Lower lobe of right lung (tissue), 2 donors: ENCODE data around the gene KPNA3. TPM values are rescaled to one million over a fixed set of nuclear protein-coding genes. Genes with fewer than 3 reads are reported as not detected.

Source experiments
- ATAC-seq, 2 donors: fragments of 200-7000 bp; cut with Tn5 transposase; one replicate each; pipeline ENCODE4 v1.9.1; 2020 to 2022; ENCODE audit warnings: mild to moderate bottlenecking in 2 of 2, moderate library complexity in 2 of 2
- DNase-seq: peaks from one replicate; pipeline ENCODE4 v3.0.0-alpha.2; 2020
- H3K27ac ChIP-seq: fragments of 200-600 bp; one replicate; pipeline ENCODE4 v1.8.0; 2022
- H3K27me3 ChIP-seq: fragments of 200-600 bp; one replicate; pipeline ENCODE4 v1.8.0; 2022; ENCODE audit warnings: low read depth
- H3K36me3 ChIP-seq: fragments of 200-600 bp; one replicate; pipeline ENCODE4 v1.8.0; 2022; ENCODE audit warnings: mild to moderate bottlenecking
- H3K4me1 ChIP-seq: fragments of 200-600 bp; one replicate; pipeline ENCODE4 v1.8.0; 2022
- H3K4me3 ChIP-seq: fragments of 200-600 bp; one replicate; pipeline ENCODE4 v1.8.0; 2022; ENCODE audit warnings: mild to moderate bottlenecking
- H3K9me3 ChIP-seq: fragments of 200-600 bp; one replicate; pipeline ENCODE4 v1.8.0; 2022
- CTCF ChIP-seq: fragments of 200-600 bp; IDR thresholded peaks from one replicate; pipeline ENCODE4 v1.8.0; 2022; ENCODE audit warnings: antibody characterized with exemption, mild to moderate bottlenecking
- intact Hi-C: fragments of 100-400 bp; cut with DNase I; formaldehyde crosslinking; loops from one replicate; pipeline ENCODE4 v1.11.0; 2022
- total RNA-seq: library from RNA; stranded (reverse); fragmentation: NEBNext Ultra II Directional; extraction: Animal tissue kit (Norgen Biotek cat#: 25700); gene quantifications from one replicate; pipeline ENCODE4 v1.2.1, GENCODE V29; 2021
- donor health status: DM: no; HTN: yes; CAD: no; lungs with severe emphysema.

Gene KPNA3
- total RNA-seq, 1 donor from 2014 or later, result 31.9 TPM

- Histone ChIP-seq H3K27ac (no peak overlapping the region), H3K27me3 (no peaks in the 10 kb centered on the region), H3K4me3 (no peak overlapping the region), H3K36me3 (peaks cover 16% of the 10 kb centered on the region), H3K9me3 (no peaks in the 10 kb centered on the region), H3K4me1 (no peaks in the 10 kb centered on the region)
- DNase-seq (no peak), ATAC-seq (no peak)
- intact Hi-C loops, result no loop called here
- TF ChIP-seq CTCF, result no peak
These were observed 51.6 kb downstream of the KPNA3 start for GRCh38 chr13:49740870-49741269.

GRCh38 chr13:49739498-49740187, 52.8 kb downstream of the KPNA3 start:
- ATAC-seq (no peak), DNase-seq (no peak)
- TF ChIP-seq CTCF, result no peak
- Histone ChIP-seq H3K9me3 (no peaks in the 10 kb centered on the region), H3K27ac (no peak overlapping the region), H3K27me3 (no peaks in the 10 kb centered on the region), H3K36me3 (peaks cover 6% of the 10 kb centered on the region), H3K4me1 (no peaks in the 10 kb centered on the region), H3K4me3 (no peak overlapping the region)
- intact Hi-C loops, result no loop called here

- DNase-seq (peak; percentile 52), ATAC-seq (peak; percentile 94 to 96)
- no peaks in the 10 kb centered on the region for H3K9me3 ChIP-seq
- H3K4me3 ChIP-seq, result no peak overlapping the region
- no peak for TF ChIP-seq CTCF
- H3K36me3 ChIP-seq, result peaks cover 16% of the 10 kb centered on the region
- no peaks in the 10 kb centered on the region for H3K4me1 ChIP-seq
- peak overlapping the region; percentile 14 for H3K27ac ChIP-seq
- H3K27me3 ChIP-seq, result no peaks in the 10 kb centered on the region
- intact Hi-C loops, result no loop called here
These were observed 59.1 kb downstream of the KPNA3 start for GRCh38 chr13:49733181-49733951.

- Histone ChIP-seq H3K36me3 (peaks cover 17% of the 10 kb centered on the region), H3K27ac (no peak overlapping the region), H3K4me1 (no peaks in the 10 kb centered on the region), H3K9me3 (no peaks in the 10 kb centered on the region), H3K4me3 (no peak overlapping the region), H3K27me3 (no peaks in the 10 kb centered on the region)
- ATAC-seq (no peak), DNase-seq (no peak)
- intact Hi-C loops, result no loop called here
- no peak for TF ChIP-seq CTCF
These were observed 60.7 kb downstream of the KPNA3 start for GRCh38 chr13:49731766-49732165.

- Histone ChIP-seq H3K4me3 (no peak overlapping the region), H3K27ac (no peak overlapping the region), H3K9me3 (peaks cover 8% of the 10 kb centered on the region), H3K27me3 (no peaks in the 10 kb centered on the region), H3K4me1 (no peaks in the 10 kb centered on the region), H3K36me3 (peaks cover 44% of the 10 kb centered on the region)
- no peak for TF ChIP-seq CTCF
- ATAC-seq, result no peak
- DNase-seq, result no peak
- intact Hi-C loops, result no loop called here
These were observed 75.9 kb downstream of the KPNA3 start for GRCh38 chr13:49716615-49717014.
